K562 (cell line): Measurements from ENCODE around the gene VPS35. TPM values are rescaled to one million over a fixed set of nuclear protein-coding genes. Genes with fewer than 3 reads are reported as not detected.
A peak's percentile ranks its signal among the peaks of the same experiment; 100 is the strongest.

Experiments
- C11orf30 ChIP-seq: fragments of 450-650 bp; IDR thresholded peaks from 2 replicates; pipeline ENCODE4 v1.6.1; 2016; ENCODE audit warnings: low read depth, mild to moderate bottlenecking
- CHD4 ChIP-seq: fragments of 200-600 bp; sonication (generic); IDR thresholded peaks from 3 replicates; pipeline ENCODE4 v1.6.1; 2012; ENCODE audit warnings: low read depth, mild to moderate bottlenecking, mixed read lengths, low read length, inconsistent platforms; ENCODE audit not compliant: insufficient read depth, insufficient replicate concordance, poor library complexity, severe bottlenecking
- CTBP1 ChIP-seq: fragments of 450-650 bp; IDR thresholded peaks from 2 replicates; pipeline ENCODE4 v1.6.1; 2016; ENCODE audit warnings: borderline replicate concordance
- CXXC5 ChIP-seq: fragments of 250-450 bp; sonication (Bioruptor Pico); IDR thresholded peaks from 2 replicates; pipeline ENCODE4 v1.8.0; 2022; ENCODE audit warnings: inconsistent platforms, mild to moderate bottlenecking, moderate library complexity
- ETV1 ChIP-seq: fragments of 450-650 bp; conservative IDR thresholded peaks from 2 replicates; pipeline ENCODE4 v1.6.1; 2016; ENCODE audit warnings: missing genetic modification characterization, control low read depth, low read depth, missing compliant biosample characterization
- FOXK2 ChIP-seq, 2 experiments: fragments of 450-650 bp; IDR thresholded peaks in 1 of 2; conservative IDR thresholded peaks in 1 of 2; 2 replicates each; pipeline ENCODE4 v1.6.1; 2016; ENCODE audit warnings: low read depth in 2 of 2, mild to moderate bottlenecking in 1 of 2
- HDAC2 ChIP-seq: fragments of 450-650 bp; IDR thresholded peaks from 2 replicates; pipeline ENCODE4 v1.6.1; 2016; ENCODE audit warnings: mild to moderate bottlenecking
- ILF3 ChIP-seq: fragments of 450-650 bp; IDR thresholded peaks from 2 replicates; pipeline ENCODE4 v1.6.1; 2018; ENCODE audit warnings: antibody characterized with exemption, mild to moderate bottlenecking, moderate library complexity, borderline replicate concordance
- KAT8 ChIP-seq: fragments of 450-650 bp; IDR thresholded peaks from 2 replicates; pipeline ENCODE4 v1.6.1; 2016; ENCODE audit warnings: low read depth, mild to moderate bottlenecking
- PCBP1 ChIP-seq: fragments of 200-400 bp; formaldehyde crosslinking; IDR thresholded peaks from 2 replicates; pipeline ENCODE4 v1.6.1; 2018; ENCODE audit warnings: mild to moderate bottlenecking, low read depth, low read length; ENCODE audit not compliant: poor library complexity, severe bottlenecking
- PPARD ChIP-seq: fragments of 250-450 bp; sonication (Bioruptor Pico); IDR thresholded peaks from 2 replicates; pipeline ENCODE4 v1.8.0; 2022; ENCODE audit warnings: inconsistent platforms, mild to moderate bottlenecking, moderate library complexity
- RBM15 ChIP-seq: fragments of 200-400 bp; formaldehyde crosslinking; IDR thresholded peaks from 2 replicates; pipeline ENCODE4 v1.6.1; 2018; ENCODE audit warnings: mild to moderate bottlenecking, low read length, moderate library complexity; ENCODE audit not compliant: insufficient read depth
- RBM39 ChIP-seq: fragments of 200-400 bp; formaldehyde crosslinking; optimal IDR thresholded peaks from 2 replicates; pipeline ENCODE3; 2018; ENCODE audit warnings: low read depth, low read length
- RFX1 ChIP-seq: fragments of 450-650 bp; IDR thresholded peaks from 2 replicates; pipeline ENCODE4 v1.6.1; 2016; ENCODE audit warnings: mild to moderate bottlenecking, moderate library complexity
- SMAD1 ChIP-seq: fragments of 150-350 bp; IDR thresholded peaks from 2 replicates; pipeline ENCODE4 v1.6.1; 2014; ENCODE audit warnings: low read length, low read depth; ENCODE audit not compliant: partially characterized antibody
- TEAD1 ChIP-seq, 2 experiments: fragments of 450-650 bp in 1 of 2; sonication (generic) in 1 of 2; formaldehyde crosslinking; IDR thresholded peaks; 2 replicates each; pipeline versions ENCODE4 v1.4.0 to v1.8.0; 2020 to 2022; ENCODE audit warnings: mild to moderate bottlenecking in 2 of 2, missing genetic modification reagents in 1 of 2
- ZSCAN32 ChIP-seq: fragments of 450-650 bp; formaldehyde crosslinking; IDR thresholded peaks from 2 replicates; pipeline ENCODE4 v1.4.0; 2020; ENCODE audit warnings: mild to moderate bottlenecking, moderate library complexity
- polyA plus RNA-seq, 8 experiments: library from polyadenylated mRNA; depleted of rRNA in 4 of 8; stranded (reverse) in 5 of 8; unstranded in 3 of 8; fragments of >200 nt; fragmentation: Nextera tagmentation in 2 of 8; fragmentation: Illumina TruSeq in 1 of 8; extraction: Ambion mirVana in 2 of 8; extraction: Trizol in 1 of 8; gene quantifications; 2 replicates each; pipeline versions ENCODE4 v1.2.1 to v1.2.3, GENCODE V29; 2011 to 2014; ENCODE audit warnings: inconsistent platforms in 1 of 8, missing spikeins in 1 of 8
- total RNA-seq, 7 experiments: library from RNA; depleted of rRNA in 6 of 7; stranded (reverse); fragments of >200 nt in 6 of 7; fragmentation: Illumina TruSeq in 2 of 7; extraction: Trizol in 2 of 7; gene quantifications; 2 replicates each; pipeline versions ENCODE4 v1.2.1 to v1.2.3, GENCODE V29; 2011 to 2021; ENCODE audit warnings: low replicate concordance in 1 of 7
- TF ChIP-seq, protein P1 (sequence below): IDR thresholded peaks from 3 replicates; pipeline ENCODE4 v1.6.1; 2011; ENCODE audit warnings: borderline replicate concordance, mild to moderate bottlenecking; ENCODE audit not compliant: insufficient read length, insufficient read depth
- TF ChIP-seq, protein P2 (sequence below): fragments of 250-450 bp; sonication (Bioruptor Pico); IDR thresholded peaks from 2 replicates; pipeline ENCODE4 v1.4.0; 2020; ENCODE audit warnings: mild to moderate bottlenecking, moderate library complexity, borderline replicate concordance
- TF ChIP-seq, protein P3 (sequence below): sonication (generic); formaldehyde crosslinking; IDR thresholded peaks from 2 replicates; pipeline ENCODE4 v1.8.1; 2022; ENCODE audit warnings: missing genetic modification reagents
- TF ChIP-seq, protein P4 (sequence below): sonication (generic); formaldehyde crosslinking; IDR thresholded peaks from 2 replicates; pipeline ENCODE4 v1.8.0; 2022; ENCODE audit warnings: missing genetic modification reagents, mild to moderate bottlenecking, moderate library complexity, borderline replicate concordance

The VPS35 gene
- total and polyA plus RNA-seq, 9 of the 15 experiments (the other 6 are each of a cell fraction or from before 2014, with no cell fraction given), result 32.7 to 131 (median 66.2) TPM

DNA sequence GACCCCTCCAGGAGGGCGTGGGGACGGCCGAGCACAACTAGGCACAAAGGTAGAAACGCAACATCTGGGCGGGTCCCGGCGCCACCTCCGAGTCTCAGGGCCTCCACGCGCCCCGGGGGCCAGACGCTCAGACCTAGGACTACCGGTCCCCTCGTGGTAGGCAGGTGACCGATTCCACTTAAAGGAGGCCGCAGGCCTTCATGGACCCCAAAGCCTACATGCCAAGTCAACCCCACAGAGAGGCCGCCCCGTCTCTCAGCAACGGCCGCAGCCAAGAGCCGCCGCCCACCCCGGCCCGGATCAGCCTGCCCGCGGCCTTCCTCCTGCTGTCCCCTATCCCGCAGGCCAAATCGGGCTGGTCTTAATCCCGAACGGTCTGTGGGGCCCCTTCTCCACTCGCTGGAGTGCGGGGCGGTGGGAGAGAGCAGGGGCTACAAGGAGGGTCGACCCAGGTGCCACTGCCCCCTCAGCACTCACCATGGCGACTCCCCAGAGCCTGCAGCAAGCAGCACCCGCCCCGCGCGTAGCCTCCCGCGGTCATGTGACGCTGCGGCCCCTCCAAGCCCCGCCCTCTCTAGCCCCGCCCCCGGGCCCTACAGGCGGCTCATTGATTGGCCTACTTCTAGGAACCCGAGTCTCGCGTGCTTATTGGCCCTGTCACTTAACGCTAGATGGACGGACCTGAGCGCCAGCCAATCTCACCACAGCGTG, at the start of gene VPS35 (continued):
- TF ChIP-seq, protein P1, sequence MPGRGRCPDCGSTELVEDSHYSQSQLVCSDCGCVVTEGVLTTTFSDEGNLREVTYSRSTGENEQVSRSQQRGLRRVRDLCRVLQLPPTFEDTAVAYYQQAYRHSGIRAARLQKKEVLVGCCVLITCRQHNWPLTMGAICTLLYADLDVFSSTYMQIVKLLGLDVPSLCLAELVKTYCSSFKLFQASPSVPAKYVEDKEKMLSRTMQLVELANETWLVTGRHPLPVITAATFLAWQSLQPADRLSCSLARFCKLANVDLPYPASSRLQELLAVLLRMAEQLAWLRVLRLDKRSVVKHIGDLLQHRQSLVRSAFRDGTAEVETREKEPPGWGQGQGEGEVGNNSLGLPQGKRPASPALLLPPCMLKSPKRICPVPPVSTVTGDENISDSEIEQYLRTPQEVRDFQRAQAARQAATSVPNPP, result no peak
- TF ChIP-seq FOXK2 (conservative IDR thresholded peaks at IDR 0.05 in 1 of 2, IDR thresholded peaks at IDR 0.05 in 1 of 2; ENCODE audit: low read depth in 2 of 2) (peak; percentile 39 to 42; a peak in 1 of 4 replicates), PPARD (CRISPR knock-in tag) (no peak), ILF3 (no peak), RBM15 (no peak), PCBP1 (peak; percentile 52), ZSCAN32 (CRISPR knock-in tag) (no peak), TEAD1 (CRISPR knock-in tag; IDR thresholded peaks at IDR 0.05) (peak in 1 of 2 experiments; percentile 14; a peak in 1 of 4 replicates), CTBP1 (0 out of 2 replicates have a peak, but pooled peaks have one; percentile 83), SMAD1 (no peak), CXXC5 (CRISPR knock-in tag) (peak; percentile 94), KAT8 (no peak), HDAC2 (peak; percentile 87; the same call in 1 of the 2 replicates), CHD4 (no peak), C11orf30 (peak; percentile 65), ETV1 (no peak), RFX1 (peak; percentile 89), RBM39 (no peak)
- TF ChIP-seq, protein P2, sequence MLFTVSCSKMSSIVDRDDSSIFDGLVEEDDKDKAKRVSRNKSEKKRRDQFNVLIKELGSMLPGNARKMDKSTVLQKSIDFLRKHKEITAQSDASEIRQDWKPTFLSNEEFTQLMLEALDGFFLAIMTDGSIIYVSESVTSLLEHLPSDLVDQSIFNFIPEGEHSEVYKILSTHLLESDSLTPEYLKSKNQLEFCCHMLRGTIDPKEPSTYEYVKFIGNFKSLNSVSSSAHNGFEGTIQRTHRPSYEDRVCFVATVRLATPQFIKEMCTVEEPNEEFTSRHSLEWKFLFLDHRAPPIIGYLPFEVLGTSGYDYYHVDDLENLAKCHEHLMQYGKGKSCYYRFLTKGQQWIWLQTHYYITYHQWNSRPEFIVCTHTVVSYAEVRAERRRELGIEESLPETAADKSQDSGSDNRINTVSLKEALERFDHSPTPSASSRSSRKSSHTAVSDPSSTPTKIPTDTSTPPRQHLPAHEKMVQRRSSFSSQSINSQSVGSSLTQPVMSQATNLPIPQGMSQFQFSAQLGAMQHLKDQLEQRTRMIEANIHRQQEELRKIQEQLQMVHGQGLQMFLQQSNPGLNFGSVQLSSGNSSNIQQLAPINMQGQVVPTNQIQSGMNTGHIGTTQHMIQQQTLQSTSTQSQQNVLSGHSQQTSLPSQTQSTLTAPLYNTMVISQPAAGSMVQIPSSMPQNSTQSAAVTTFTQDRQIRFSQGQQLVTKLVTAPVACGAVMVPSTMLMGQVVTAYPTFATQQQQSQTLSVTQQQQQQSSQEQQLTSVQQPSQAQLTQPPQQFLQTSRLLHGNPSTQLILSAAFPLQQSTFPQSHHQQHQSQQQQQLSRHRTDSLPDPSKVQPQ (CRISPR knock-in tag), result no peak
- TF ChIP-seq, protein P3, sequence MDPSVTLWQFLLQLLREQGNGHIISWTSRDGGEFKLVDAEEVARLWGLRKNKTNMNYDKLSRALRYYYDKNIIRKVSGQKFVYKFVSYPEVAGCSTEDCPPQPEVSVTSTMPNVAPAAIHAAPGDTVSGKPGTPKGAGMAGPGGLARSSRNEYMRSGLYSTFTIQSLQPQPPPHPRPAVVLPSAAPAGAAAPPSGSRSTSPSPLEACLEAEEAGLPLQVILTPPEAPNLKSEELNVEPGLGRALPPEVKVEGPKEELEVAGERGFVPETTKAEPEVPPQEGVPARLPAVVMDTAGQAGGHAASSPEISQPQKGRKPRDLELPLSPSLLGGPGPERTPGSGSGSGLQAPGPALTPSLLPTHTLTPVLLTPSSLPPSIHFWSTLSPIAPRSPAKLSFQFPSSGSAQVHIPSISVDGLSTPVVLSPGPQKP (CRISPR knock-in tag), result no peak
- TF ChIP-seq, protein P4, sequence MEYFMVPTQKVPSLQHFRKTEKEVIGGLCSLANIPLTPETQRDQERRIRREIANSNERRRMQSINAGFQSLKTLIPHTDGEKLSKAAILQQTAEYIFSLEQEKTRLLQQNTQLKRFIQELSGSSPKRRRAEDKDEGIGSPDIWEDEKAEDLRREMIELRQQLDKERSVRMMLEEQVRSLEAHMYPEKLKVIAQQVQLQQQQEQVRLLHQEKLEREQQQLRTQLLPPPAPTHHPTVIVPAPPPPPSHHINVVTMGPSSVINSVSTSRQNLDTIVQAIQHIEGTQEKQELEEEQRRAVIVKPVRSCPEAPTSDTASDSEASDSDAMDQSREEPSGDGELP (CRISPR knock-in tag), result peak; percentile 74; the same call in 1 of the 2 replicates
